ENCODE results near the gene PTGIS.
A peak's percentile ranks its signal among the peaks of the same experiment; 100 is the strongest.

PTGIS gene

GRCh38 chr20:49610691-49611538 is 43.0 kb upstream of the PTGIS start:
- TF ChIP-seq CTCF (IDR thresholded peaks at IDR 0.05; ENCODE audit: borderline replicate concordance, insufficient read depth, low read depth, low read length), result peak; percentile 100
- peak overlapping the region; percentile 8 for H3K4me3 ChIP-seq (ENCODE audit: low read depth, low read length)

GRCh38 chr20:49608752-49609670 is 41.1 kb upstream of the PTGIS start:
- peak; percentile 99 for TF ChIP-seq CTCF (IDR thresholded peaks at IDR 0.05; ENCODE audit: borderline replicate concordance, insufficient read depth, low read depth, low read length)
- H3K4me3 ChIP-seq (ENCODE audit: low read depth, low read length), result no peak overlapping the region

- no peak for TF ChIP-seq CTCF (IDR thresholded peaks at IDR 0.05; ENCODE audit: borderline replicate concordance, insufficient read depth, low read depth, low read length)
- no peak overlapping the region for H3K4me3 ChIP-seq (ENCODE audit: low read depth, low read length)
Measured at GRCh38 chr20:49607568-49607967, 39.6 kb upstream of the PTGIS start.

GRCh38 chr20:49603209-49603627 is 35.3 kb upstream of the PTGIS start:
- no peak overlapping the region for H3K4me3 ChIP-seq (ENCODE audit: low read depth, low read length)
- no peak for TF ChIP-seq CTCF (IDR thresholded peaks at IDR 0.05; ENCODE audit: borderline replicate concordance, insufficient read depth, low read depth, low read length)

- TF ChIP-seq CTCF (IDR thresholded peaks at IDR 0.05; ENCODE audit: borderline replicate concordance, insufficient read depth, low read depth, low read length), result no peak
- no peak overlapping the region for H3K4me3 ChIP-seq (ENCODE audit: low read depth, low read length)
Measured at GRCh38 chr20:49602345-49603208, 34.6 kb upstream of the PTGIS start.

- no peak overlapping the region for H3K4me3 ChIP-seq (ENCODE audit: low read depth, low read length)
Measured at GRCh38 chr20:49601153-49601924, 33.4 kb upstream of the PTGIS start.

More at GRCh38 chr20:49601153-49601924, 33.4 kb upstream of the PTGIS start:
- no peak for TF ChIP-seq CTCF (IDR thresholded peaks at IDR 0.05; ENCODE audit: borderline replicate concordance, insufficient read depth, low read depth, low read length)

Data from GM12875 (cell line).